ENCODE measurements around the gene MYO3B. TPM values are rescaled to one million over a fixed set of nuclear protein-coding genes. Genes with fewer than 3 reads are reported as not detected.

The MYO3B gene
- total RNA-seq, 5 donors from 2014 or later (not counting 1 experiment from before 2014, with no cell fraction given): 0.26 to 0.28 TPM; not detected in 3

DNA sequence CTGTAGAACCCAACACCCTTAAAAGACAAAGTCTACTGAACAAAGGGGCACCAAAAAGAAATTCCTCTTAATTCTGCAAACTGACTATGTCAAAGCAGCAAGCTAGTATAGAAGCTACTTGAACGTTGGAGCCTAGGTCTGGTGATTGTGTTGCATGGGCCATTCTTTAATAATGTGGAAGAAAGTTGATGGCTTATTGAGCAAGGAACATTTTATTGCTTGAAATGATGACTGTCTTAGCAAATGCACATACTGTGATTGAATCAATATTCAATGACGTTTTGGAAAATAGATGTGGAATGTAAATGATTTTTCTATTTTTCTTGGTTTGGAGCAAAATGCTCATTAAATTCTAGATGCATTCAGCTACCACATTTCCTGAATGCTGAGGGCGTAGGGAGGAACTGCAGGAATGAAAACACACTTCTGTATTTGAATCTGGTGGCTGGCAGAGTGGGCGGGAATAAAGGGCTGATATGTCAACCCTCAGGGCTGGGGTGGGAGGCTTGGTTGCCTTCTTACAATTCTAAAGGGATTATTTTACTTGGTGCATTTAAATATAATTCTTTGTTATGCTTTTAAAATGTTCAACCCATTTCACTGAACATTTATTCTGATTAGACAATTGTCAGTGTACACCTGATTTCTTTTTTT, 26.5 kb downstream of the MYO3B start:
- H3K4me1 ChIP-seq (ENCODE audit: control insufficient read depth in 1 of 2, extremely low read depth in 1 of 2, insufficient read depth in 2 of 2, low read length in 2 of 2): no peaks in the 10 kb centered on the region
- ChIA-PET CTCF (no interaction called here), POLR2A (no interaction called here)
- no peak overlapping the region for H3K4me3 ChIP-seq (ENCODE audit: control insufficient read depth in 1 of 2, extremely low read depth in 1 of 2, low read length in 1 of 2)
- H3K27me3 Mint-ChIP-seq: peaks cover 4 to 21% of the 10 kb centered on the region in 2 donors
- no peaks in the 10 kb centered on the region for H3K27me3 ChIP-seq (replicated peaks in 1 of 2; ENCODE audit: control insufficient read depth in 2 of 2, extremely low read depth in 1 of 2, insufficient read depth in 2 of 2, low read length in 1 of 2)
- no peak overlapping the region for H3K27ac ChIP-seq (ENCODE audit: low read length)
- no peaks in the 10 kb centered on the region for H3K9me3 ChIP-seq
- H3K4me1 Mint-ChIP-seq: no peaks in the 10 kb centered on the region
- H3K4me3 Mint-ChIP-seq: no peak overlapping the region
- no peaks in the 10 kb centered on the region for H3K9me3 Mint-ChIP-seq
- WGBS (ENCODE audit: insufficient coverage): 81% methylated on average over 2 of the region's 4 CpGs
- no peak for ATAC-seq (replicated peaks in 1 of 4)
- no peaks in the 10 kb centered on the region for H3K36me3 ChIP-seq (ENCODE audit: control insufficient read depth in 2 of 2, extremely low read depth in 1 of 2, insufficient read depth in 1 of 2, low read length in 1 of 2)
- H3K27ac Mint-ChIP-seq: no peak overlapping the region
- DNase-seq: no peak
- no peaks in the 10 kb centered on the region for H3K36me3 Mint-ChIP-seq

DNA sequence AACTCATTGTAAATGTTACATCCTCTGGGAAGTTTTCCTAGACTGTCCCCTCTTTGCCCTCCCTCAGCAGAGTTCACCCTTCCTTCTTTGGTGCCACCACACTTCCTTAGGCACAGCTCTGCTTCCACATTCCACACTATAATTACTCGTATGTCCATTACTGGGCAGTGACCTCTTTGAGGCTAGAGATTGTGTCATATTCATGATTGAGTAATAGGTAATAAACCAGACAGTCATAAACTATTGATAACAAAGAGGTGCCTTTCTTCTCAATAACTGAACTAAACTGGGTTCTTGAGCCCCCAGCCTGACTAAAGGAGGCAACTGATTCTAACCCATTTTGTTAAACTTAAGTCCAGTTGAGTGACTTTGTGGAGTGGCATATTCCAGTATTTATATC, 28.3 kb downstream of the MYO3B start:
- Mint-ChIP-seq H3K36me3 (no peaks in the 10 kb centered on the region), H3K27me3 (peaks cover 4 to 21% of the 10 kb centered on the region in 2 donors), H3K4me1 (no peaks in the 10 kb centered on the region), H3K27ac (no peak overlapping the region), H3K9me3 (no peaks in the 10 kb centered on the region), H3K4me3 (no peak overlapping the region)
- CTCF ChIA-PET: no interaction called here
- Histone ChIP-seq H3K9me3 (no peaks in the 10 kb centered on the region), H3K4me1 (ENCODE audit: control insufficient read depth in 1 of 2, extremely low read depth in 1 of 2, insufficient read depth in 2 of 2, low read length in 2 of 2) (no peaks in the 10 kb centered on the region), H3K27ac (ENCODE audit: low read length) (no peak overlapping the region), H3K4me3 (ENCODE audit: control insufficient read depth in 1 of 2, extremely low read depth in 1 of 2, low read length in 1 of 2) (no peak overlapping the region), H3K27me3 (replicated peaks in 1 of 2; ENCODE audit: control insufficient read depth in 2 of 2, extremely low read depth in 1 of 2, insufficient read depth in 2 of 2, low read length in 1 of 2) (no peaks in the 10 kb centered on the region), H3K36me3 (ENCODE audit: control insufficient read depth in 2 of 2, extremely low read depth in 1 of 2, insufficient read depth in 1 of 2, low read length in 1 of 2) (no peaks in the 10 kb centered on the region)
- DNase-seq (no peak), ATAC-seq (replicated peaks in 1 of 4) (no peak)
- no CpG with 5 or more reads among the region's 1 CpG for WGBS (ENCODE audit: insufficient coverage)
- POLR2A ChIA-PET: no interaction called here

DNA sequence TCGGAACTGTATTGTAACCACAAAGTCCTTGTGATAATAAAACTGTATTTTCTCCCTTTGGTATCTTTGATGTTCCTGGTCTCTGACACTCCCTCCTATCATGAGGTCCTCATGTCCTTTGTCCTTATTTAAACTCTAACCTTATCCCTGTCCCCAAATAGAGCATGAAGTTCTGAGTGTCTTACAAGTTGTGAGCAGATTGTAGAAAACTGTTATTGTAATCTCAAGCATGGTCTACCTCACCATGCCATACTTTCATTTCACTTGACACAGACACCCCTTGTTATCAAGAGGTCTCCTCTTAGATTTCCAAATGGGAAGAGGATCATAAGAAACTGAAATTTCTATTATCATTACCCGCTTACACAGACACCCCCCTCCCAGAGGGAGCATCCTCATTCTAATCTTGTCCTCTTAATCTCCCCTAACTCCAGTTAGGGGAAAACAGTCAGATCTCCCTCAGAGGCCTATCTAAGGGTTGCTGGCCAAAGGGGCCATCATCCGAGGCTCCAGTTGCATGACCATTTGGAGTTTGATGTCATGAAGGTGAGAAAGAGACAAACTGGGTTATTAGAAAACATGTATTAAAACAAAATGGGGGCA, 29.0 kb downstream of the MYO3B start:
- Histone ChIP-seq H3K9me3 (no peaks in the 10 kb centered on the region), H3K36me3 (ENCODE audit: control insufficient read depth in 2 of 2, extremely low read depth in 1 of 2, insufficient read depth in 1 of 2, low read length in 1 of 2) (no peaks in the 10 kb centered on the region), H3K4me1 (ENCODE audit: control insufficient read depth in 1 of 2, extremely low read depth in 1 of 2, insufficient read depth in 2 of 2, low read length in 2 of 2) (no peaks in the 10 kb centered on the region), H3K27me3 (replicated peaks in 1 of 2; ENCODE audit: control insufficient read depth in 2 of 2, extremely low read depth in 1 of 2, insufficient read depth in 2 of 2, low read length in 1 of 2) (no peaks in the 10 kb centered on the region), H3K4me3 (ENCODE audit: control insufficient read depth in 1 of 2, extremely low read depth in 1 of 2, low read length in 1 of 2) (no peak overlapping the region), H3K27ac (ENCODE audit: low read length) (no peak overlapping the region)
- Mint-ChIP-seq H3K4me3 (no peak overlapping the region), H3K27me3 (peaks cover 4 to 21% of the 10 kb centered on the region in 2 donors), H3K4me1 (no peaks in the 10 kb centered on the region), H3K36me3 (no peaks in the 10 kb centered on the region), H3K27ac (no peak overlapping the region), H3K9me3 (no peaks in the 10 kb centered on the region)
- 83% methylated on average over 1 of the region's 3 CpGs for WGBS (ENCODE audit: insufficient coverage)
- DNase-seq: no peak
- ChIA-PET POLR2A (no interaction called here), CTCF (no interaction called here)
- no peak for ATAC-seq (replicated peaks in 1 of 4)

DNA sequence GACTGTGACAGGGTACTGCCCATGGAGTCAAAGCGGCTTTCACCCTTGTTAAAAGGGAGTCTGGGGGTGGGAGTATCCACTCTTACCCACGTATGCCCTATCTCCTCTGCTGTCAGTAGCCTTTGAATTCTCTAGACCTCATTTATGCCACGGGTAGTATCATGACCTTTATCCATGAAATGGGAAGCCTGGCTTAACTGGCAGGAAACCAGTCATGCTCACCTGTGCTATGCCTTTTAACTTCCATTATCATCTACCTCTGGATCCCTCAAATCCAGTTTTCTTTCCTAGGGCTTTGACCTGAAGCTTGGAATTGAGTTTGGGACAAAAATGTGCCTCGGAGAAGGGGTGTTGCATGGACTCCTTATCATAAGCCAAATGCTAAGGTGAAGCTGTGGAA, 30.0 kb downstream of the MYO3B start:
- POLR2A ChIA-PET: no interaction called here
- H3K4me3 ChIP-seq (ENCODE audit: control insufficient read depth in 1 of 2, extremely low read depth in 1 of 2, low read length in 1 of 2): no peak overlapping the region
- no CpG with 5 or more reads among the region's 4 CpGs for WGBS (ENCODE audit: insufficient coverage)
- CTCF ChIA-PET: no interaction called here
- no peaks in the 10 kb centered on the region for H3K9me3 ChIP-seq
- Mint-ChIP-seq H3K4me1 (peaks cover 0 to 3% (median 0%) of the 10 kb centered on the region in 3 donors), H3K27me3 (peaks cover 4 to 26% of the 10 kb centered on the region in 2 donors), H3K4me3 (no peak overlapping the region), H3K27ac (no peak overlapping the region), H3K36me3 (no peaks in the 10 kb centered on the region), H3K9me3 (no peaks in the 10 kb centered on the region)
- DNase-seq (no peak), ATAC-seq (replicated peaks in 1 of 4) (no peak)
- H3K27ac ChIP-seq (ENCODE audit: low read length): no peak overlapping the region
- H3K36me3 ChIP-seq (ENCODE audit: control insufficient read depth in 2 of 2, extremely low read depth in 1 of 2, insufficient read depth in 1 of 2, low read length in 1 of 2): no peaks in the 10 kb centered on the region
- H3K4me1 ChIP-seq (ENCODE audit: control insufficient read depth in 1 of 2, extremely low read depth in 1 of 2, insufficient read depth in 2 of 2, low read length in 2 of 2): no peaks in the 10 kb centered on the region
- H3K27me3 ChIP-seq (replicated peaks in 1 of 2; ENCODE audit: control insufficient read depth in 2 of 2, extremely low read depth in 1 of 2, insufficient read depth in 2 of 2, low read length in 1 of 2): no peaks in the 10 kb centered on the region

DNA sequence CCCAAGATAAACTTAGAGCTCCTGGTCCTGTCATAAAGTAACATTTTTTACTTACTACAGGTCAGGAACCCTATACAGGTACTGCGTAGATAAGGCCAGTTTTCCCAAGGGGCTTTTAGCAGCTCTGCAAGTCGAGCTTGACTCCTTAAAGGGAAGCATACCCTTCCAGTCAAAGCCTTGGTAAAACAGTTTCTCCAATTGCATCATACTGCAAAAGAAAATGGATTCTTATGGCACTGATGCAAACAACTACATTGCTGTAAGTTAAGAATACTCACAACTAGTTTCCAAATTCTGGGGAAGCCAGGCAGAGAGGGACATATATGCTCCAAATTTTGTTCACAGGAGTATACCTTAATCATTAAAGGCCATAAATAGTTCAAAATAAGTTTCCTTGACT, 31.0 kb downstream of the MYO3B start:
- Mint-ChIP-seq H3K9me3 (no peaks in the 10 kb centered on the region), H3K4me3 (no peak overlapping the region), H3K27me3 (peaks cover 4 to 26% of the 10 kb centered on the region in 2 donors), H3K4me1 (peaks cover 0 to 7% (median 0%) of the 10 kb centered on the region in 3 donors), H3K27ac (no peak overlapping the region), H3K36me3 (no peaks in the 10 kb centered on the region)
- ChIA-PET CTCF (no interaction called here), POLR2A (interaction anchor here in 1 of 2 donors (0.7 kb wide), 1 partner anchor 260 kb away, joined by 3 read pairs; no protein-coding TSS in a partner anchor)
- Histone ChIP-seq H3K4me3 (ENCODE audit: control insufficient read depth in 1 of 2, extremely low read depth in 1 of 2, low read length in 1 of 2) (no peak overlapping the region), H3K27ac (ENCODE audit: low read length) (no peak overlapping the region), H3K27me3 (replicated peaks in 1 of 2; ENCODE audit: control insufficient read depth in 2 of 2, extremely low read depth in 1 of 2, insufficient read depth in 2 of 2, low read length in 1 of 2) (no peaks in the 10 kb centered on the region), H3K4me1 (ENCODE audit: control insufficient read depth in 1 of 2, extremely low read depth in 1 of 2, insufficient read depth in 2 of 2, low read length in 2 of 2) (no peaks in the 10 kb centered on the region), H3K36me3 (ENCODE audit: control insufficient read depth in 2 of 2, extremely low read depth in 1 of 2, insufficient read depth in 1 of 2, low read length in 1 of 2) (no peaks in the 10 kb centered on the region), H3K9me3 (no peaks in the 10 kb centered on the region)
- WGBS (ENCODE audit: insufficient coverage): 83% methylated on average over 2 of the region's 2 CpGs
- DNase-seq (no peak), ATAC-seq (replicated peaks in 1 of 4) (no peak)

DNA sequence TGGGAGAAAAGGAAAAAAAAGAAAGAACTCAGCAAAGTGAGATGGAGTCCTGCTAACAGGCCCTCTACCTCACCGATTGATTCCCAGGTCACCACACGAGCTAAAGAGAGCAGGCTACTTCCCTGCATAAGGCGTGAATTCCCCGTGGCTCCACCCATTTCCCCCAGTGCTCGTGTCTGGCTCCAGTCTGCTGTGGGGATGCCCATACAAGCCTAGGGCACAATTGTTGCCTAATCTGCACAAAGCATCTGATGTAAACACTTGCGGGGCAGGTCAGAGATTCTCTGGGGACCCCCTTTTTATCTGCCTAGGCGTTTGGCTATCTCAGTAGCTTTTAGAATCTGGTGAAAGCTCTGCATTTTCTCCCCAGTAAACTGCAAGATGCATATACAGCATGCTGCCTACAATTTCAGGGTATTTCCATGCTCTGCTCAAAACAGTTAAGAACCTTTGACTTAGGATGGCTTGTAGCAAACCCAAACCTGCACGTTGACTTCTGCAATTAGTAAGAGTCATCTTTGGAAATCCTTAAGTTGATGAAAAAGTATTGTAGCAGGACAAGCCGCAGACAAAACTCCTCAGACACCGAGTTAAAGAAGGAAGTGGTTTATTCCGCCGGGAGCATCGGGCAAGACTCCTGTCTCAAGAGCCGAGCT, 34.8 kb downstream of the MYO3B start:
- peaks cover 0 to 8% of the 10 kb centered on the region in 2 donors for H3K27me3 Mint-ChIP-seq
- 42% methylated on average over 13 of the region's 14 CpGs for WGBS (ENCODE audit: insufficient coverage)
- peaks cover 0 to 7% (median 0%) of the 10 kb centered on the region in 3 donors for H3K4me1 Mint-ChIP-seq
- no peak overlapping the region for H3K27ac ChIP-seq (ENCODE audit: low read length)
- H3K36me3 ChIP-seq (ENCODE audit: control insufficient read depth in 2 of 2, extremely low read depth in 1 of 2, insufficient read depth in 1 of 2, low read length in 1 of 2): no peaks in the 10 kb centered on the region
- H3K4me1 ChIP-seq (ENCODE audit: control insufficient read depth in 1 of 2, extremely low read depth in 1 of 2, insufficient read depth in 2 of 2, low read length in 2 of 2): no peaks in the 10 kb centered on the region
- no peak for ATAC-seq (replicated peaks in 1 of 4)
- H3K9me3 ChIP-seq: no peaks in the 10 kb centered on the region
- CTCF ChIA-PET: no interaction called here
- H3K27me3 ChIP-seq (replicated peaks in 1 of 2; ENCODE audit: control insufficient read depth in 2 of 2, extremely low read depth in 1 of 2, insufficient read depth in 2 of 2, low read length in 1 of 2): no peaks in the 10 kb centered on the region
- no peak overlapping the region for H3K4me3 ChIP-seq (ENCODE audit: control insufficient read depth in 1 of 2, extremely low read depth in 1 of 2, low read length in 1 of 2)
- POLR2A ChIA-PET: interaction anchor here in 1 of 2 donors (0.7 kb wide), 1 partner anchor 22 kb away, joined by 5 read pairs; no protein-coding TSS in a partner anchor
- H3K27ac Mint-ChIP-seq: no peak overlapping the region
- no peak for DNase-seq
- H3K9me3 Mint-ChIP-seq: no peaks in the 10 kb centered on the region
- no peak overlapping the region for H3K4me3 Mint-ChIP-seq
- H3K36me3 Mint-ChIP-seq: no peaks in the 10 kb centered on the region
